Activated T-cell treated with anti-CD3 and anti-CD28 coated beads, Interleukin-2, amount 50 U/mL, for 4 hours (primary cell): ENCODE measurements around the gene SPATA13. TPM values are rescaled to one million over a fixed set of nuclear protein-coding genes. Genes with fewer than 3 reads are reported as not detected.

Source experiments
- ATAC-seq, 2 donors: fragments of 200-7000 bp; cut with Tn5 transposase; one replicate each; pipeline ENCODE4 v1.10.0; 2021
- DNase-seq: peaks from one replicate; pipeline ENCODE4 v3.0.0-alpha.2; 2020
- H3K27me3 Mint-ChIP-seq: one replicate; pipeline ENCODE4 v1.8.0; 2021; ENCODE audit warnings: low read depth, mixed read lengths
- H3K36me3 Mint-ChIP-seq: one replicate; pipeline ENCODE4 v1.8.0; 2022; ENCODE audit warnings: mixed read lengths; ENCODE audit not compliant: insufficient read depth
- H3K4me1 Mint-ChIP-seq: one replicate; pipeline ENCODE4 v1.8.0; 2021; ENCODE audit warnings: low read depth, mixed read lengths
- H3K4me3 Mint-ChIP-seq: one replicate; pipeline ENCODE4 v1.8.0; 2021; ENCODE audit warnings: mild to moderate bottlenecking, moderate library complexity, mixed read lengths
- H3K9me3 Mint-ChIP-seq: one replicate; pipeline ENCODE4 v1.8.0; 2021; ENCODE audit warnings: mixed read lengths
- total RNA-seq, 3 donors: library from RNA; stranded (reverse); gene quantifications; one replicate each; pipeline ENCODE4 v1.2.1, GENCODE V29; 2021

Gene SPATA13
- total RNA-seq, 3 donors from 2014 or later: 50.3 to 54.0 (median 52.8) TPM

- Mint-ChIP-seq H3K4me3 (peak overlapping the region; percentile 65), H3K27me3 (no peaks in the 10 kb centered on the region), H3K4me1 (peaks cover 16% of the 10 kb centered on the region), H3K9me3 (no peaks in the 10 kb centered on the region), H3K36me3 (no peaks in the 10 kb centered on the region)
- no peak for DNase-seq
- peak in 1 of 2 donors; percentile 5 for ATAC-seq
Measured at GRCh38 chr13:24223341-24224231, 63.1 kb downstream of the SPATA13 start.

GRCh38 chr13:24224232-24224680 lies 63.7 kb downstream of the SPATA13 start:
- H3K9me3 Mint-ChIP-seq: no peaks in the 10 kb centered on the region
- peaks cover 17% of the 10 kb centered on the region for H3K4me1 Mint-ChIP-seq
- DNase-seq (no peak), ATAC-seq (no peak)
- no peaks in the 10 kb centered on the region for H3K36me3 Mint-ChIP-seq
- no peaks in the 10 kb centered on the region for H3K27me3 Mint-ChIP-seq
- H3K4me3 Mint-ChIP-seq: peak overlapping the region; percentile 65

- no peak for ATAC-seq
- peaks cover 23% of the 10 kb centered on the region for H3K4me1 Mint-ChIP-seq
- no peaks in the 10 kb centered on the region for H3K36me3 Mint-ChIP-seq
- H3K27me3 Mint-ChIP-seq: no peaks in the 10 kb centered on the region
- no peak for DNase-seq
- H3K4me3 Mint-ChIP-seq: no peak overlapping the region
- H3K9me3 Mint-ChIP-seq: no peaks in the 10 kb centered on the region
Measured at GRCh38 chr13:24225062-24225461, 64.5 kb downstream of the SPATA13 start.

GRCh38 chr13:24225930-24226329 lies 65.4 kb downstream of the SPATA13 start:
- Mint-ChIP-seq H3K4me1 (peaks cover 26% of the 10 kb centered on the region), H3K4me3 (no peak overlapping the region), H3K27me3 (no peaks in the 10 kb centered on the region), H3K36me3 (no peaks in the 10 kb centered on the region), H3K9me3 (no peaks in the 10 kb centered on the region)
- no peak for ATAC-seq
- no peak for DNase-seq

- ATAC-seq (no peak), DNase-seq (no peak)
- Mint-ChIP-seq H3K9me3 (no peaks in the 10 kb centered on the region), H3K36me3 (no peaks in the 10 kb centered on the region), H3K4me1 (peaks cover 26% of the 10 kb centered on the region), H3K4me3 (no peak overlapping the region), H3K27me3 (no peaks in the 10 kb centered on the region)
Measured at GRCh38 chr13:24226762-24227161, 66.2 kb downstream of the SPATA13 start.

GRCh38 chr13:24228852-24229458 lies 68.4 kb downstream of the SPATA13 start:
- no peaks in the 10 kb centered on the region for H3K9me3 Mint-ChIP-seq
- no peaks in the 10 kb centered on the region for H3K27me3 Mint-ChIP-seq
- no peaks in the 10 kb centered on the region for H3K36me3 Mint-ChIP-seq
- DNase-seq (peak; percentile 28), ATAC-seq (peak in 1 of 2 donors; percentile 43)
- H3K4me3 Mint-ChIP-seq: no peak overlapping the region
- H3K4me1 Mint-ChIP-seq: peaks cover 40% of the 10 kb centered on the region

GRCh38 chr13:24230428-24231072 lies 70.0 kb downstream of the SPATA13 start:
- H3K9me3 Mint-ChIP-seq: no peaks in the 10 kb centered on the region
- peak overlapping the region; percentile 6 for H3K4me3 Mint-ChIP-seq
- peaks cover 35% of the 10 kb centered on the region for H3K4me1 Mint-ChIP-seq
- no peak for ATAC-seq
- H3K36me3 Mint-ChIP-seq: no peaks in the 10 kb centered on the region
- no peaks in the 10 kb centered on the region for H3K27me3 Mint-ChIP-seq
- DNase-seq: no peak

GRCh38 chr13:24231377-24231776 lies 70.9 kb downstream of the SPATA13 start:
- no peak for ATAC-seq
- Mint-ChIP-seq H3K9me3 (no peaks in the 10 kb centered on the region), H3K4me3 (no peak overlapping the region), H3K36me3 (no peaks in the 10 kb centered on the region), H3K4me1 (peaks cover 33% of the 10 kb centered on the region), H3K27me3 (no peaks in the 10 kb centered on the region)
- DNase-seq: no peak

GRCh38 chr13:24232037-24232436 lies 71.5 kb downstream of the SPATA13 start:
- no peak for DNase-seq
- Mint-ChIP-seq H3K4me3 (no peak overlapping the region), H3K4me1 (peaks cover 33% of the 10 kb centered on the region), H3K9me3 (no peaks in the 10 kb centered on the region), H3K27me3 (no peaks in the 10 kb centered on the region), H3K36me3 (no peaks in the 10 kb centered on the region)
- ATAC-seq: no peak

GRCh38 chr13:24232474-24232873 lies 72.0 kb downstream of the SPATA13 start:
- Mint-ChIP-seq H3K9me3 (no peaks in the 10 kb centered on the region), H3K36me3 (no peaks in the 10 kb centered on the region), H3K4me3 (no peak overlapping the region), H3K4me1 (peaks cover 33% of the 10 kb centered on the region), H3K27me3 (no peaks in the 10 kb centered on the region)
- no peak for DNase-seq
- no peak for ATAC-seq

- DNase-seq (no peak), ATAC-seq (peak; percentile 70)
- peaks cover 33% of the 10 kb centered on the region for H3K4me1 Mint-ChIP-seq
- no peaks in the 10 kb centered on the region for H3K36me3 Mint-ChIP-seq
- no peaks in the 10 kb centered on the region for H3K27me3 Mint-ChIP-seq
- H3K9me3 Mint-ChIP-seq: no peaks in the 10 kb centered on the region
- peak overlapping the region; percentile 37 for H3K4me3 Mint-ChIP-seq
Measured at GRCh38 chr13:24233351-24233901, 72.9 kb downstream of the SPATA13 start.

- Mint-ChIP-seq H3K9me3 (no peaks in the 10 kb centered on the region), H3K36me3 (no peaks in the 10 kb centered on the region), H3K27me3 (no peaks in the 10 kb centered on the region), H3K4me1 (peaks cover 31% of the 10 kb centered on the region), H3K4me3 (no peak overlapping the region)
- ATAC-seq (peak in 1 of 2 donors; percentile 41), DNase-seq (no peak)
Measured at GRCh38 chr13:24234200-24234915, 73.8 kb downstream of the SPATA13 start.

GRCh38 chr13:24237356-24237755 lies 76.8 kb downstream of the SPATA13 start:
- no peaks in the 10 kb centered on the region for H3K9me3 Mint-ChIP-seq
- ATAC-seq (no peak), DNase-seq (no peak)
- no peaks in the 10 kb centered on the region for H3K36me3 Mint-ChIP-seq
- no peak overlapping the region for H3K4me3 Mint-ChIP-seq
- no peaks in the 10 kb centered on the region for H3K27me3 Mint-ChIP-seq
- peaks cover 19% of the 10 kb centered on the region for H3K4me1 Mint-ChIP-seq

GRCh38 chr13:24241336-24241735 lies 80.8 kb downstream of the SPATA13 start:
- no peak for ATAC-seq
- Mint-ChIP-seq H3K4me3 (no peak overlapping the region), H3K27me3 (no peaks in the 10 kb centered on the region), H3K9me3 (no peaks in the 10 kb centered on the region), H3K36me3 (no peaks in the 10 kb centered on the region), H3K4me1 (peaks cover 2% of the 10 kb centered on the region)
- no peak for DNase-seq
